Duodenal mucosa (tissue), 2 donors: ENCODE measurements around the gene ABL1.

Experiments used
- H3K27ac ChIP-seq: one replicate; pipeline ENCODE4 v1.7.0; 2013; ENCODE audit warnings: low read depth, low read length
- H3K27me3 ChIP-seq, 2 donors: one replicate each; pipeline ENCODE4 v1.7.0; 2013; ENCODE audit warnings: low read length in 2 of 2, control low read depth in 1 of 2; ENCODE audit not compliant: insufficient read depth in 2 of 2, control insufficient read depth in 1 of 2
- H3K36me3 ChIP-seq, 2 donors: one replicate each; pipeline ENCODE4 v1.7.0; 2013; ENCODE audit warnings: low read length in 2 of 2, control low read depth in 1 of 2; ENCODE audit not compliant: insufficient read depth in 2 of 2, control insufficient read depth in 1 of 2
- H3K4me1 ChIP-seq, 2 donors: one replicate each; pipeline ENCODE4 v1.7.0; 2013; ENCODE audit warnings: low read length in 2 of 2, control low read depth in 1 of 2; ENCODE audit not compliant: insufficient read depth in 2 of 2, control insufficient read depth in 1 of 2
- H3K4me3 ChIP-seq, 2 donors: one replicate each; pipeline ENCODE4 v1.7.0; 2013; ENCODE audit warnings: low read length in 2 of 2, low read depth in 1 of 2
- H3K9ac ChIP-seq, 2 donors: one replicate each; pipeline ENCODE4 v1.7.0; 2013; ENCODE audit warnings: low read length in 2 of 2, low read depth in 1 of 2
- H3K9me3 ChIP-seq, 2 donors: one replicate each; pipeline ENCODE4 v1.7.0; 2013; ENCODE audit warnings: low read length in 2 of 2, control low read depth in 1 of 2; ENCODE audit not compliant: control insufficient read depth in 1 of 2

The ABL1 gene

DNA sequence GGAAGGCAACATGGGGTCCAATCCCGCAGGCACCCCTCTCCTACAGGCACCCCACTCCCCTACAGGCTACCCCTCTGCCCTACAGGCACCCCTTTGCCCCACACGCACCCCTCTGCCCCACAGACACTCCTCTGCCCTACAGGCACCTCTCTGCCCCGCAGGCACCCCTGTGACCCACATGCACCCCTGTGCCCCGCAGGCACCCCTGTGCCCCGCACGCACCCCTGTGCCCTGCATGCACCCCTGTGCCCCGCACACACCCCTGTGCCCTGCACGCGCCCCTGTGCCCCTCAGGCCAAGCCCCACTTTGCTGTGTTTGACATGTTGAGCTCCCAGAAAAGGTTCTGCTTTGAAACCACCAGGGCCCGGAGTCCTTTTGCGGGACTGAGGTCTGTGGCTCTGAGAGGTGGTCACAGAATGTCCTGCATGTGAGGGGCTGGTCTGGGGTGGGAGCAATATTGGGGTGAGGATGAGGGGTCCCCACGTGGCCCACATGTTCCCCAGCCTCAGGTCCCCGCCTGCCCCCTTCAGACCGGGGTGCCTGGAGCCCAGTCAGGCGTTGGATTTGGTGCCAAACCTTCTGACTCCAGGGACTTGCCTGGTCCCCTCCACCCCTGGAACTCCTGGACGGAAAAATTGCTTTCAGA is 62.2 kb downstream of the ABL1 start:
- no peaks in the 10 kb centered on the region for H3K9me3 ChIP-seq

GRCh38 chr9:130897848-130898551 is 62.9 kb downstream of the ABL1 start:
- Histone ChIP-seq H3K36me3 (peaks cover 0 to 7% of the 10 kb centered on the region in 2 donors), H3K9ac (no peak overlapping the region), H3K27ac (no peak overlapping the region), H3K4me3 (no peak overlapping the region), H3K27me3 (peaks cover 4 to 21% of the 10 kb centered on the region in 2 donors), H3K9me3 (no peaks in the 10 kb centered on the region), H3K4me1 (peaks cover 7 to 33% of the 10 kb centered on the region in 2 donors)

More for the DNA sequence above, 62.2 kb downstream of the ABL1 start:
- Histone ChIP-seq H3K4me3 (no peak overlapping the region), H3K9ac (no peak overlapping the region), H3K27me3 (peaks cover 4 to 21% of the 10 kb centered on the region in 2 donors), H3K27ac (no peak overlapping the region), H3K4me1 (peaks cover 7 to 33% of the 10 kb centered on the region in 2 donors), H3K36me3 (peaks cover 0 to 13% of the 10 kb centered on the region in 2 donors)

DNA sequence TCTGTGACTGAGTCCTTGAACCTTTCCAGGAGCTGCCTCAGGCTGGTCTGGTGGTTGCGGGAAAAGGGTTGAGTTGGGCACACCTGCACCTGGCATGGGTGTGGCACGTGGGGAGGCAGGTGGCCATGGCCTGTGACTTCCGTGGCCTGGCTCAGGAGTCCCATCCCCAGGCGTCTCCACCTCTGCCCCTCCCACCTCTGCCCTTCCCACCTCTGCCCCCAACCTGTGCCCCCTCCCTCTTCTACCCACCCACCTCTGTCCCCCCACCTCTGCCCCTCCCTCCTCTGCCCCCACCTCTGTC is 63.4 kb downstream of the ABL1 start:
- Histone ChIP-seq H3K27me3 (peaks cover 4 to 21% of the 10 kb centered on the region in 2 donors), H3K4me1 (peaks cover 7 to 33% of the 10 kb centered on the region in 2 donors), H3K4me3 (no peak overlapping the region), H3K9me3 (no peaks in the 10 kb centered on the region), H3K27ac (no peak overlapping the region), H3K9ac (no peak overlapping the region), H3K36me3 (peaks cover 0 to 3% of the 10 kb centered on the region in 2 donors)

DNA sequence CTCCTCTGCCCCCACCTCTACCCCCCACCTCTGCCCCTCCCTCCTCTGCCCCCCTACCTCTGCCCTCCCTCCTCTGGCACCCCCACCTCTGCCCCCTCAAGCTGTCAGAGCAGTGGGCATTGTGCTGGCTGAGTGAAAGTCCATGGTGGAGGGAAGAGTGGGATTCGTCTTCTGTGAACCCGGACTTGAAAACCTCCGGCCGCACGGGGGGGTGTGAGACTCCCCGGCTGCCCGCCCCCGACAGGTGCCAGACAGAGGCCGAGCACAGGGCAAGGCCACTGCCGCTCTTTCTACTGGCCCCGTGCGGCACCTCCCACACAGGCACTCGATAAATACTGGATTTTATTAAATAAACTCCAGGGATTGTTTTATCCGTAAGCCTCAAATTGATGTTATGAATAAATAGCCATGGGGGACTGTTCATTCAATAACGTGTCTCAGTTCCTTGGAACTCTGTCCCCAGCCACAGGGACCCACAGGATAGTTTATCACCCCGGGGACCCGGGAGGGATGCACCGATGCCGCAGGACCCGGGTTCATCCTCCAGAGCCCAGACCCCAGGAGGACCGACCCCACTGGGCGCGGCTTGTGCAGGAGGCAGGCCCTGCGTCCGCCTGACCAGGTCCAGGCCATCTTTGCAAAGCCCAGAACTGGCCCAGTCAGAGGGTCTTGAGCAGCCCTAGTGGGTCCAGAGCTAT is 64.1 kb downstream of the ABL1 start:
- Histone ChIP-seq H3K27ac (no peak overlapping the region), H3K4me3 (no peak overlapping the region), H3K9ac (no peak overlapping the region), H3K36me3 (no peaks in the 10 kb centered on the region), H3K9me3 (no peaks in the 10 kb centered on the region), H3K27me3 (peaks cover 4 to 21% of the 10 kb centered on the region in 2 donors), H3K4me1 (peaks cover 4 to 27% of the 10 kb centered on the region in 2 donors)

GRCh38 chr9:130900701-130901497 is 65.8 kb downstream of the ABL1 start:
- Histone ChIP-seq H3K27ac (no peak overlapping the region), H3K27me3 (peaks cover 4 to 19% of the 10 kb centered on the region in 2 donors), H3K9ac (no peak overlapping the region)

DNA sequence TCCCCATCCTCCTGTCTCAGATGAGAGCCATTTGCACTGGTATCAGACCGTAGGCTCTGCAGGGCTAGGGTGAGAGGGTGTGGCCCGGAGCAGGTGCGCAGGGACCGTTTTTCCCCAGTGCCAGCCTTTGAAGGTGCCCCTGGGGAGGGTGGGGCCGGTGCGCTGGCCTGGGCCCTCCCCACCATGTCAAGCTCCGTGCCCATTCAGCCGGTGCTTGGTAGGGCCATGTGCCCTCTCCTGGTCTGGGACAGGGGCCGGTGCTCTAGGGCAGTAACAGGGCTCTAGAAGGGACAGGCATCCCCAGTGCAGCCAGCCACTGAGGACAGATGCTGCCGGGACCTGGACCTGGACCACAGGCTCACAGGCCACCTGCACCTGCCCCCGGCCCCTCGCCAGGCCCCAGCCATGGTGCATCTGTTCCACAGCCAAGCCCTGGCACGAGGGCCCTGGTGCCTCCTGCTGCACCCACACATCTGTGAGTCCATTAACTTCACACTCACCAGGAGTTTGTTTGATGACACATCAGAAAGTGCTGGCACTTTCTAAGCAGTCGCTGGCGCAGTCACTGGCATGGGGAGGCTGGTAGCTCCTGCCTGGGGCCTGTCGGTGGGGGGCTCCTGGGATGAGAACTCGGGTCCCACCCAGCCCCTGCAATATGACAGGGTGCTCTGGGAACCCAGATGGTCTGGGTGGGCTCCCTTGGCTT is 66.6 kb downstream of the ABL1 start:
- H3K27me3 ChIP-seq = peaks cover 4 to 13% of the 10 kb centered on the region in 2 donors
- no peak overlapping the region for H3K9ac ChIP-seq
- H3K36me3 ChIP-seq = no peaks in the 10 kb centered on the region
- peaks cover 0 to 7% of the 10 kb centered on the region in 2 donors for H3K4me1 ChIP-seq
- no peaks in the 10 kb centered on the region for H3K9me3 ChIP-seq
- H3K27ac ChIP-seq = no peak overlapping the region
- no peak overlapping the region for H3K4me3 ChIP-seq

More at GRCh38 chr9:130900701-130901497, 65.8 kb downstream of the ABL1 start:
- peaks cover 0 to 11% of the 10 kb centered on the region in 2 donors for H3K4me1 ChIP-seq
- H3K36me3 ChIP-seq = no peaks in the 10 kb centered on the region
- H3K4me3 ChIP-seq = no peak overlapping the region
- H3K9me3 ChIP-seq = no peaks in the 10 kb centered on the region

- Histone ChIP-seq H3K9ac (no peak overlapping the region), H3K36me3 (no peaks in the 10 kb centered on the region), H3K27ac (no peak overlapping the region), H3K4me1 (peaks cover 0 to 7% of the 10 kb centered on the region in 2 donors), H3K27me3 (peaks cover 2 to 6% of the 10 kb centered on the region in 2 donors), H3K4me3 (no peak overlapping the region), H3K9me3 (no peaks in the 10 kb centered on the region)
Measured at GRCh38 chr9:130902204-130903185, 67.4 kb downstream of the ABL1 start.

DNA sequence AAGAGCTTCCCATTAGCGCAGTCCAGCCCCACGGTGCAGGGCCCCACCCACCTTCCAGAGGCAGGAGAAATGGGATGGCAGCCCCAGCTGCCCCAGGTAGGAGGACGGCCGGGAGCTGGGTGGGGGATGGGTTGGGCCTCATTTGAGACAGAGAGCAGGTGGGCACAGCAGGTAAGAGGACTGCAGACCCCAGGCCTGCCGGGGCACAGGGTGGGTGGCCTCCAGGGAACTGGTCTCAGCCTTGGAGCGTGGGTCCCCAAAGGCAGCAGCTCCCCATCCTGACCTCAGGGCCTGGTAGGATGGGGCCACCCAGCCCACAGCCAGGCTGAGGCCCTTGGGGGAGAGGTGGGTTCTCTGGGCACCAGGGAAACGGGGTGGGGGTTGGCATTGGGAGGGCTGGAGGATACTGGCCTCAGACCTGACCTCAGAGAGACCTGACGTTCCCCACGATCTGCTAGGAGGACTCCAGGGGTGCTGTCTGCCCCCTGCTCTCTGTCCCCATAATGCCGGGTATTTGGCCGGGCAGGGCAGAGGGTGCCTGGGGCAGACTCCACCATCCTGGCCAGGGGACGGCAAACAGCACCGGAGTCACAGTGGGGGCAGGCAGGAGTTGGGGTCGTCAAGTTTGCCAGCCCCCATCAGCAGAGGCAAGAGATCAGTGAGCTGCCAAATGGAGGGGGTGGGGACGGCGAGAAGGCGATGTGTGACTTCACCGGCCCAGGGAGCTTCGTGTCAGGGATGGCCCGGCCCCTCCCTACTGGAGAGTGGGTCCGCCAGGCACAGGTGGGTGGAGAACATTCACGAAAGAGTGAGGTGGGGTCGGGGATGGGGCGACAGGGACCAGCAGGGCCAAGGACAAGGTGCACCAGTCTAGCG is 68.4 kb downstream of the ABL1 start:
- no peaks in the 10 kb centered on the region for H3K27me3 ChIP-seq

More for the DNA sequence above, 68.4 kb downstream of the ABL1 start:
- no peak overlapping the region for H3K27ac ChIP-seq
- no peak overlapping the region for H3K4me3 ChIP-seq
- H3K9ac ChIP-seq = no peak overlapping the region
- no peaks in the 10 kb centered on the region for H3K36me3 ChIP-seq
- peaks cover 0 to 1% of the 10 kb centered on the region in 2 donors for H3K4me1 ChIP-seq
- no peaks in the 10 kb centered on the region for H3K9me3 ChIP-seq
